ENCODE results near the gene MMS22L. TPM values are rescaled to one million over a fixed set of nuclear protein-coding genes. Genes with fewer than 3 reads are reported as not detected.

MMS22L gene
- total RNA-seq, 1 experiment from 2014 or later: 52.8 TPM

- Histone ChIP-seq H4K91ac (ENCODE audit: insufficient read length, low read depth, low read length) (no peak overlapping the region), H3K79me1 (ENCODE audit: insufficient read depth, low read depth, low read length, poor library complexity, severe bottlenecking) (no peaks in the 10 kb centered on the region), H3K14ac (ENCODE audit: insufficient read depth, low read length) (no peak overlapping the region), H3K79me2 (ENCODE audit: insufficient read depth, low read length) (no peaks in the 10 kb centered on the region), H4K8ac (replicated peaks; ENCODE audit: insufficient read length, low read depth, low read length) (no peak overlapping the region), H2BK5ac (ENCODE audit: insufficient read length, low read length) (no peak overlapping the region), H3K23ac (ENCODE audit: insufficient read length, low read depth, low read length) (no peak overlapping the region), H3K18ac (ENCODE audit: insufficient read length, low read depth, low read length) (no peak overlapping the region), H3K4me1 (ENCODE audit: insufficient read depth, low read length) (no peaks in the 10 kb centered on the region), H3K4me2 (ENCODE audit: insufficient read depth, insufficient read length, low read length) (no peak overlapping the region), H2AFZ (ENCODE audit: low read length) (no peak overlapping the region), H4K20me1 (ENCODE audit: control insufficient read depth, insufficient read depth, insufficient read length) (no peaks in the 10 kb centered on the region), H2BK20ac (ENCODE audit: low read depth, low read length, poor library complexity, severe bottlenecking) (no peak overlapping the region), H2BK12ac (ENCODE audit: insufficient read length, low read depth, low read length) (no peak overlapping the region), H3K9me3 (ENCODE audit: control insufficient read depth, low read depth, low read length) (peaks cover 4% of the 10 kb centered on the region), H3K23me2 (ENCODE audit: insufficient read length, low read depth, low read length, poor library complexity, severe bottlenecking) (no peaks in the 10 kb centered on the region), H2BK15ac (ENCODE audit: low read depth, low read length) (no peak overlapping the region), H3K4ac (ENCODE audit: low read depth, low read length) (no peak overlapping the region), H3K27ac (ENCODE audit: insufficient read length, low read depth, low read length) (no peak overlapping the region), H2BK120ac (ENCODE audit: low read depth, low read length, poor library complexity, severe bottlenecking) (no peak overlapping the region), H3T11ph (ENCODE audit: low read length) (no peak overlapping the region), H4K5ac (ENCODE audit: insufficient read length, low read depth, low read length) (no peak overlapping the region), H3K56ac (ENCODE audit: insufficient read length, low read depth, low read length) (no peak overlapping the region), H3K9ac (ENCODE audit: extremely low read depth, insufficient read length, low read length) (no peak overlapping the region), H2AK5ac (ENCODE audit: insufficient read length, low read length) (no peak overlapping the region), H3K27me3 (ENCODE audit: insufficient read depth, low read length) (no peaks in the 10 kb centered on the region)
- TF ChIP-seq CTCF (conservative IDR thresholded peaks at IDR 0.05): no peak
- peaks cover under 1 to 6% of the 10 kb centered on the region in 2 experiments; a peak in 4 of 5 replicates for H3K9me3 Mint-ChIP-seq
- H3K27me3 Mint-ChIP-seq (ENCODE audit: low read depth): no peaks in the 10 kb centered on the region
- H3K27ac Mint-ChIP-seq: peak overlapping the region in 2 of 3 experiments; percentile 45 to 60; a peak in 3 of 7 replicates
- no CpG with 5 or more reads among the region's 3 CpGs for WGBS (ENCODE audit: extremely low coverage, insufficient read length, low lambda C conversion rate)
- peaks cover under 1 to 4% (median under 1%) of the 10 kb centered on the region in 3 experiments; a peak in 4 of 7 replicates for H3K36me3 Mint-ChIP-seq (ENCODE audit: insufficient read depth in 1 of 3, low read depth in 3 of 3)
- peaks cover 11 to 13% of the 10 kb centered on the region in 2 experiments for H3K4me1 Mint-ChIP-seq
- H3K4me3 Mint-ChIP-seq: no peak overlapping the region
- DNase-seq: no peak
These were observed 11.4 kb upstream of the MMS22L start for GRCh38 chr6:97294451-97294850.

All from H9 (cell line).